OCI-LY1 (cell line): ENCODE measurements around the gene RARG.

Experiments used
- H2AFZ ChIP-seq: fragments of 200-600 bp; sonication (generic), shearing (Covaris generic); 2 replicates; pipeline ENCODE4 v1.6.0; 2014; ENCODE audit warnings: antibody characterized with exemption, mild to moderate bottlenecking, low read length
- H3F3A ChIP-seq: fragments of 200-600 bp; sonication (generic), shearing (Covaris generic); 2 replicates; pipeline ENCODE4 v1.6.0; 2014; ENCODE audit warnings: mild to moderate bottlenecking, antibody characterized with exemption, low read length, moderate library complexity; ENCODE audit not compliant: insufficient read depth
- H3K27ac ChIP-seq: fragments of 200-600 bp; sonication (generic); 2 replicates; pipeline ENCODE4 v1.5.1; 2014; ENCODE audit warnings: low read length, mixed run types, mild to moderate bottlenecking, low read depth; ENCODE audit not compliant: poor library complexity, severe bottlenecking
- H3K27me3 ChIP-seq: fragments of 200-600 bp; sonication (generic); 2 replicates; pipeline ENCODE4 v1.6.0; 2014; ENCODE audit warnings: antibody characterized with exemption, mild to moderate bottlenecking, low read length, moderate library complexity; ENCODE audit not compliant: insufficient read depth
- H3K36me3 ChIP-seq: fragments of 200-600 bp; sonication (generic); 2 replicates; pipeline ENCODE4 v1.6.1; 2014; ENCODE audit warnings: mild to moderate bottlenecking, antibody characterized with exemption, low read length, moderate library complexity, mixed read lengths; ENCODE audit not compliant: insufficient read depth
- H3K4me1 ChIP-seq: fragments of 200-600 bp; sonication (generic); 2 replicates; pipeline ENCODE4 v1.5.1; 2014; ENCODE audit warnings: mild to moderate bottlenecking, low read length, moderate library complexity; ENCODE audit not compliant: insufficient read depth, severe bottlenecking
- H3K4me2 ChIP-seq: fragments of 200-600 bp; sonication (generic), shearing (Covaris generic); 2 replicates; pipeline ENCODE4 v1.6.1; 2014; ENCODE audit warnings: low read length
- H3K4me3 ChIP-seq: fragments of 200-600 bp; sonication (generic); 2 replicates; pipeline ENCODE4 v1.5.1; 2014; ENCODE audit warnings: low read length, low read depth, mild to moderate bottlenecking, mixed read lengths; ENCODE audit not compliant: poor library complexity, severe bottlenecking
- H3K79me2 ChIP-seq: fragments of 200-600 bp; shearing (Covaris generic); 2 replicates; pipeline ENCODE4 v1.6.1; 2016; ENCODE audit warnings: mixed run types, low read length, mixed read lengths; ENCODE audit not compliant: insufficient read depth
- H3K9ac ChIP-seq: fragments of 200-600 bp; sonication (generic), shearing (Covaris generic); 2 replicates; pipeline ENCODE4 v1.6.1; 2014; ENCODE audit warnings: mild to moderate bottlenecking, low read length, mixed read lengths
- H3K9me2 ChIP-seq: fragments of 200-600 bp; sonication (generic), shearing (Covaris generic); 2 replicates; pipeline ENCODE4 v1.6.1; 2014; ENCODE audit warnings: low read depth, mild to moderate bottlenecking, low read length, mixed read lengths
- H3K9me3 ChIP-seq: fragments of 200-600 bp; shearing (Covaris generic); 2 replicates; pipeline ENCODE4 v1.6.1; 2014; ENCODE audit warnings: low read length, mixed read lengths
- H4K20me1 ChIP-seq: fragments of 200-600 bp; sonication (generic), shearing (Covaris generic); 2 replicates; pipeline ENCODE4 v1.6.0; 2016; ENCODE audit warnings: mild to moderate bottlenecking, low read length; ENCODE audit not compliant: insufficient read depth
- EZH2 ChIP-seq: fragments of 200-600 bp; sonication (generic), shearing (Covaris generic); IDR thresholded peaks from 2 replicates; pipeline ENCODE4 v1.8.0; 2017; ENCODE audit warnings: borderline replicate concordance, mixed run types, mild to moderate bottlenecking, antibody characterized with exemption, low read length, moderate library complexity, mixed read lengths
- TF ChIP-seq, protein P1 (sequence below): fragments of 200-600 bp; sonication (generic), shearing (Covaris generic); IDR thresholded peaks from 2 replicates; pipeline ENCODE4 v1.5.1; 2017; ENCODE audit warnings: mild to moderate bottlenecking, antibody characterized with exemption, low read length, moderate library complexity, mixed read lengths

Gene RARG

DNA sequence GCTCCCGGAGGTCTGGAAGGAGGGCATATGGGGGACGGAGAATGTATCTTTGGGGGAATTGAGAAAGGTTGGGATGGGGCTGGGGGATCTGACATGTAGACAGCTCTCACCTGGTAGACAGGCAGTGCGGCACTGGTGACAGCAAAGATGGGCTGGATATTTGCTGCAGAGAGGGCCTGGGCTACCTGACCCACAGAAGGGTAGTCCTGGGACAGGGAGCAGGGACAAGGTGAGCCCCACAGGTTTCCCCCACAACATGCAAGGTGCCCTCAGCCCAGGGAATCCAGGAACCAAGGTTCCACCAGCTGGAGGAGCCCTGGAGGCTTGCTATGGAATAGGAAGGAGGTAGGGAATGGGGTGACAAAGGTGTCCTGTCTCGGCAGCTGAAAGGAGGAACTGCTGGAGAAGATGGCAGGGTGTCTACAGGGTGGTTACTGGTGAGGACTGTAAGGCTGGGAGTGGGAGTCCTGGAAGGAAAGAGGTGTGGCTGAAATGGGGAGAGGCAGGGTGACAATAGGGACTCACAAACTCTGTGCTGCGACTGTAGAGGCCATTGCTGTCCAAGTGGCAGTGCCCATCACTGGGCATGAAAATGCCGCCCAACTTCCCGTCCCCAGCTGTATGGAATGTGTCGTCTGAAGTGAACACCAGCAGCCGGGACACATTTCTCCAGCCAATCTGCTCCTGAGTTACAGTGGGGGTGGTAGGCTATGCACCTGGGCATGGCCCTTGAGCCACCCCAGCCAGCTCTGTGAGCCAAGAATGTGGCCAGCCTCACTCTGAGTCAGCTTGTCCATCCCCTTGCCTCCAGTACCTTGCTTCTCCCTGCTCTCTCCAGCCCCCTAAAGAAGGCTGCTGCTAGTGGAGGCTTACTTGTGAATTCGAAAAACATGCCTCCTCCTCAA lies 36.2 kb downstream of the RARG start:
- Histone ChIP-seq H3K9me2 (no peaks in the 10 kb centered on the region), H3K9ac (peak overlapping the region; percentile 75; the same call in 1 of the 2 replicates), H3K27ac (no peak overlapping the region), H3K4me3 (no peak overlapping the region), H2AFZ (no peak overlapping the region), H3K36me3 (peaks cover 20% of the 10 kb centered on the region; the same call in 1 of the 2 replicates), H4K20me1 (no peaks in the 10 kb centered on the region), H3F3A (no peaks in the 10 kb centered on the region; the same call in 1 of the 2 replicates), H3K4me1 (peaks cover 50% of the 10 kb centered on the region), H3K9me3 (no peaks in the 10 kb centered on the region), H3K27me3 (no peaks in the 10 kb centered on the region), H3K79me2 (no peaks in the 10 kb centered on the region), H3K4me2 (peak overlapping the region; percentile 82)
- TF ChIP-seq EZH2 = no peak
- TF ChIP-seq, protein P1, sequence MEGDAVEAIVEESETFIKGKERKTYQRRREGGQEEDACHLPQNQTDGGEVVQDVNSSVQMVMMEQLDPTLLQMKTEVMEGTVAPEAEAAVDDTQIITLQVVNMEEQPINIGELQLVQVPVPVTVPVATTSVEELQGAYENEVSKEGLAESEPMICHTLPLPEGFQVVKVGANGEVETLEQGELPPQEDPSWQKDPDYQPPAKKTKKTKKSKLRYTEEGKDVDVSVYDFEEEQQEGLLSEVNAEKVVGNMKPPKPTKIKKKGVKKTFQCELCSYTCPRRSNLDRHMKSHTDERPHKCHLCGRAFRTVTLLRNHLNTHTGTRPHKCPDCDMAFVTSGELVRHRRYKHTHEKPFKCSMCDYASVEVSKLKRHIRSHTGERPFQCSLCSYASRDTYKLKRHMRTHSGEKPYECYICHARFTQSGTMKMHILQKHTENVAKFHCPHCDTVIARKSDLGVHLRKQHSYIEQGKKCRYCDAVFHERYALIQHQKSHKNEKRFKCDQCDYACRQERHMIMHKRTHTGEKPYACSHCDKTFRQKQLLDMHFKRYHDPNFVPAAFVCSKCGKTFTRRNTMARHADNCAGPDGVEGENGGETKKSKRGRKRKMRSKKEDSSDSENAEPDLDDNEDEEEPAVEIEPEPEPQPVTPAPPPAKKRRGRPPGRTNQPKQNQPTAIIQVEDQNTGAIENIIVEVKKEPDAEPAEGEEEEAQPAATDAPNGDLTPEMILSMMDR = no peak

DNA sequence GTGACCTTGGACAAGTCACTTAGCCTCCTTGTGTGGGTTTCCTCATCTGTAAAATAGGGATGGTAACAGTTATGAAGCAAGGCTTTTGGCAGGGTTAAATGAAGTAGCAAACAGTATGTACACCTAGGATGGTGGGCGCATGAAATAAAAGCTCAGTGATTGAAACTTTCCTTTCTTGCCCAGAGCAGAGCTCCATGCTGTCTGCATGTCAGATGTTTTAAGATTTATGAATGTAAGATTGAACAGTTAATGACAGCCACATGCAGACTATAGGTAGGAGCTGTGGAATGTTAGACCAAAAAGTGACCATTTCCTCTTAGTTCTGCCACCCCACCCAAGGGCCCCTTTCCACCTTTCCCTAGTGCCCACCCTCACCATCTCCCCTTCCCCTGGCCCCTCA lies 37.0 kb downstream of the RARG start:
- Histone ChIP-seq H3F3A (no peaks in the 10 kb centered on the region; the same call in 1 of the 2 replicates), H3K36me3 (peaks cover 20% of the 10 kb centered on the region; the same call in 1 of the 2 replicates)

DNA sequence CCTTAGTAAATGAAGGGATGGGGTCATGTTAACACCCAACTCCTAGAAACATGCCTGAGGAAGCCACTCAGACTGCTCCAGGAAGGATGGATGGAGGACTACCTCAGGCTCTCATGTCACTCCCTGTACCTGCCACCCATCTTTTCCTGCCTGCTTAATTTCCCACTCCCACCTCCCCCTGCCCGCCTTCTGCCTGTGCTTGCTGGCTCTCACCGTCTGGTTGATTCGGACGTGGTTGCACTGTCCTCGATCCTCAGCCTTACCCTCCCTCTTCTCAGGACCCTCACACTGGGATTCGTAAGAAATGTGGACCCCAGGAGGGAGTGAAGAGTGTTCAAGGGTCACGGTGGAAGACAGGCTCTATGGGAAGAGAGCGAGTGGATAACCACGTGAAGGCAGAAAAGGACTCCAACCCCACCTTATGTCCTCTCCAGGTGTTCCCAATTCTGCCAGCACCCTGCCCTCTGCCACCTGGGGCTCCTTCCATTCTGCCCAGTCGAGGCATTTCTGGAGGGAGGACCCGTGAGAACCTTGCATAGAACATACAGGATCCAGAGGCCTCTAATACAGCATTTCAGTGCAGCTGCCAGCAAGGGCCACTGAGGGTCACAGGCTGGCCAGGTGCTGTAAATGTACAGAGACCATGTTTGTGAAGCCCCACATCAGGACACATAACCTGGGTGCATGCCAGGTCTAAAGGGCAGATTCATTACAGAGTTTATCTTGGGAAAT lies 37.9 kb downstream of the RARG start:
- Histone ChIP-seq H3K79me2 (no peaks in the 10 kb centered on the region), H3K4me2 (no peak overlapping the region), H3K27me3 (no peaks in the 10 kb centered on the region), H2AFZ (no peak overlapping the region), H3K9me2 (no peaks in the 10 kb centered on the region), H3K36me3 (peaks cover 20% of the 10 kb centered on the region; the same call in 1 of the 2 replicates), H4K20me1 (no peaks in the 10 kb centered on the region), H3K4me1 (peaks cover 33% of the 10 kb centered on the region), H3K9me3 (no peaks in the 10 kb centered on the region), H3F3A (no peaks in the 10 kb centered on the region; the same call in 1 of the 2 replicates), H3K4me3 (no peak overlapping the region), H3K9ac (no peak overlapping the region), H3K27ac (no peak overlapping the region)
- TF ChIP-seq, protein P1 = no peak

More for the DNA sequence above, 37.0 kb downstream of the RARG start:
- Histone ChIP-seq H3K27me3 (no peaks in the 10 kb centered on the region), H3K27ac (no peak overlapping the region), H3K4me2 (no peak overlapping the region), H3K4me3 (no peak overlapping the region), H3K9ac (no peak overlapping the region), H2AFZ (no peak overlapping the region), H4K20me1 (no peaks in the 10 kb centered on the region), H3K9me3 (no peaks in the 10 kb centered on the region), H3K79me2 (no peaks in the 10 kb centered on the region), H3K4me1 (peaks cover 42% of the 10 kb centered on the region), H3K9me2 (no peaks in the 10 kb centered on the region)
- TF ChIP-seq EZH2 = no peak
- TF ChIP-seq, protein P1 = no peak
